GDM1 (cell line): ENCODE results near the gene CFL1.
A peak's percentile ranks its signal among the peaks of the same experiment; 100 is the strongest.

Experiments used
- DNase-seq: peaks from one replicate; lab custom pipeline; 2025; lab: John Stamatoyannopoulos, UW

CFL1 gene

GRCh38 chr11:65869643-65870306, 11.8 kb upstream of the CFL1 start:
- no peak for DNase-seq

GRCh38 chr11:65868907-65869306, 10.9 kb upstream of the CFL1 start:
- DNase-seq = no peak

- no peak for DNase-seq
These were observed 10.2 kb upstream of the CFL1 start for GRCh38 chr11:65868076-65868667.

- DNase-seq = no peak
These were observed 9.5 kb upstream of the CFL1 start for GRCh38 chr11:65867284-65868071.

- DNase-seq = no peak
These were observed 8.7 kb upstream of the CFL1 start for GRCh38 chr11:65866509-65867283.

- DNase-seq = no peak
These were observed 7.7 kb upstream of the CFL1 start for GRCh38 chr11:65865550-65866172.

GRCh38 chr11:65864706-65865471, 6.9 kb upstream of the CFL1 start:
- DNase-seq = no peak

- DNase-seq = no peak
These were observed 6.1 kb upstream of the CFL1 start for GRCh38 chr11:65863889-65864705.

GRCh38 chr11:65862941-65863888, 5.2 kb upstream of the CFL1 start:
- DNase-seq = no peak

- no peak for DNase-seq
These were observed 4.3 kb upstream of the CFL1 start for GRCh38 chr11:65862191-65862735.

- DNase-seq = no peak
These were observed 3.7 kb upstream of the CFL1 start for GRCh38 chr11:65861533-65862183.

- no peak for DNase-seq
These were observed 3.2 kb upstream of the CFL1 start for GRCh38 chr11:65861165-65861505.

GRCh38 chr11:65860278-65861164, 2.5 kb upstream of the CFL1 start, which contains the start of gene MUS81:
TSS of gene MUS81 (plus strand) at chr11:65860433. CDS start at chr11:65860754, 321 bp downstream.
- DNase-seq = peak; percentile 95

GRCh38 chr11:65859812-65860277, 1.9 kb upstream of the CFL1 start:
- DNase-seq = no peak

- DNase-seq = peak; percentile 100
These were observed 1.3 kb upstream of the CFL1 start for GRCh38 chr11:65859095-65859811.

GRCh38 chr11:65858681-65859087, 704 bp upstream of the CFL1 start:
- DNase-seq = no peak

GRCh38 chr11:65857500-65857852, 504 bp downstream of the CFL1 start:
- no peak for DNase-seq
